C1 segment of cervical spinal cord (tissue), 14 donors: ENCODE results near the gene S100A9.

Source experiments
- DNase-seq, 14 donors: peaks; one replicate each; lab custom pipeline; 2025; lab: John Stamatoyannopoulos, UW

Gene S100A9

DNA sequence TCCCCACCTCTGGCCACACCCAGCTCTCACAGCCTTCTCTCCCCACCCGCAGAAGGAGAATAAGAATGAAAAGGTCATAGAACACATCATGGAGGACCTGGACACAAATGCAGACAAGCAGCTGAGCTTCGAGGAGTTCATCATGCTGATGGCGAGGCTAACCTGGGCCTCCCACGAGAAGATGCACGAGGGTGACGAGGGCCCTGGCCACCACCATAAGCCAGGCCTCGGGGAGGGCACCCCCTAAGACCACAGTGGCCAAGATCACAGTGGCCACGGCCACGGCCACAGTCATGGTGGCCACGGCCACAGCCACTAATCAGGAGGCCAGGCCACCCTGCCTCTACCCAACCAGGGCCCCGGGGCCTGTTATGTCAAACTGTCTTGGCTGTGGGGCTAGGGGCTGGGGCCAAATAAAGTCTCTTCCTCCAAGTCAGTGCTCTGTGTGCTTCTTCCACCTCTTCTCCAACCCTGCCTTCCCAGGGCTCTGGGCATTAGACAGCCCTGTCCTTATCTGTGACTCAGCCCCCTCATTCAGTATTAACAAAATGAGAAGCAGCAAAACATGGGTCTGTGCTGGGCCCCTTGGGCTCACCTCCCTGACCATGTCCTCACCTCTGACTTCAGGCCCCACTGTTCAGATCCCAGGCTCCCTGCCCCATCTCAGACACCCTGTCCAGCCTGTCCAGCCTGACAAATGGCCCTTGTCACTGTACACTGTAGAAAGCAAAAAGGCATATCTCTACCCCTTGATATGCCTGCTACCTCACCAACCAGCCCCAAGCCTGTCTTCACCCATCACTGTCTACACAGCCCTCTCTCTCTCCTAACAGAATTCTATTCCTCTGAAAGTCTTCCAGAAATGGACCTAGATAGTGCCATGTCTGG, 3.2 kb downstream of the S100A9 start:
- no peak for DNase-seq

DNA sequence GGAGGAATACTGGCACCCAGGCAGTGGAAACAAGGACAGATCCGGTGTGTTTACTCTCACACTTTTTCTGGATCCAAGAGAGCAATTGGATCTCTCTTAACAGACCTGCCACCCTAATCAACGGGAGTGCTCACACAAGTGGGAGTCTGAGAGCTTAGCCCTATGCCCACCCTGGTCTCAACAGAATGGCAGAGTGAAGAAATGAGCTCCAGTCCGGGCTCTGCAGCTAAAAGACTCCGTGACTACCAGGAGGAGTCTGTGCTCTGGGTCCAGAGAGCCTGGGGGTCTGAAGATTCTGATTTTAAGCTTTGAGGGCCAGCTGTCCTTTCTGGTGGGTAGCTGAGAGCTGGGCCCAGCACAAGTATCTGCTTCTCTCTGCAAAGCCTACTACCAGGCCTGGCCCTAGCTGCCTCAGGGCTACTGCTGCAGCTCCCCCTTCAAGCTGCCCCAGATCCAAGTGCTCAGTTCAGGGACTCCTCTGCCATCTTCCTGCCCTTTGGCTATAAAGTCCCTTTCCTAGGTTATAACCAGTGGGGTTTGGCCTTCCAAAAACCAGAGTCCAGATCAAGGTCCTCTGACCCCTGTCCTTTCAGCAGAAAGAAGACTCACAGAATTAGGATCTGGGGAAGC, 3.9 kb downstream of the S100A9 start:
- DNase-seq, result no peak

DNA sequence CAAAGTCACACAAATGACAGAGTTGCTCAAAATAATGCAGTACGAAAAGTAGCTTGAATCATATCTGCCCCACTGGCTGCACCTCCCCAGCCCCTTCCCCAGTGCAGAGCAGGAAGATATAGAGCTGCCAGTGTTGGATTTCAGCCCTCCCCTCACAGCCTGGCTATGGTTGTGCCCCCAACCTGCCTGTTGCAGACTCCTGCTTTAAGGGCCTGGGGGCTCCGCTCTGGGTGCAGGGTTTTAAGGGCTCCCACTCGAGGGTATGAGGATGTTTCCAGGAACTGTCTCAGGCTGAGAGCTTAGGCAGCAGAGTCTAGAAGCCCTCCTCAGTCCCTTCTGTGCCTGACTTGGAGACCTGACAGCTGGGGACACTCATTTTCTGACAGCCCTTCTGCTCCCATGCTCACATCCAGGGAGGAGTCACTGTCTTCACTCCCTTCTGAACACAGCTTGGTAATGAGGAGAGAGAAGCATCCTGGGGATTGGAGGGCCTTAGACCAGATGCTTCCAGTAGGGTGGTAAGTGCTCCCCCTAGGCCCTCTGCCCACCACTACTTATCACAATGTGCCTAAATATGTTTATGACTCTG, 4.6 kb downstream of the S100A9 start:
- no peak for DNase-seq

DNA sequence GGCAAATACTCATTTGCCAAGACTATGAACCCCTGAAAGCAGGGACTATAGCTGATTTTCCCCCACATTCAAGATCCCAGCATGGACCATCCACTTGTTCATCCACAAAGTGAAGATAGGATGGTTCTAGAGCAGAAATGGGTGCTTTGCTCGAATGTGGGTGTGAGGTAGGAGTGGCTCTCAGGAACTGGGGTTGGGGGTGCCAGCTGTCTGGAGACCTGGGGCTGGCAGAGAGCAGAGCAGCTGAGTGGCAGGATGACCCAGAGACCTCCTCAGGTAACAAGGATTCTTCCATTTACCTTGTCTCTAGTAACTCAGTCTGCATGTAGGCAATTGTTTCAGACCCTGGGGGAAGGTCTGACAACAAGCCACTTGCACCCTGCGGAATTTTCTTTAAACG, 6.0 kb downstream of the S100A9 start:
- no peak for DNase-seq

DNA sequence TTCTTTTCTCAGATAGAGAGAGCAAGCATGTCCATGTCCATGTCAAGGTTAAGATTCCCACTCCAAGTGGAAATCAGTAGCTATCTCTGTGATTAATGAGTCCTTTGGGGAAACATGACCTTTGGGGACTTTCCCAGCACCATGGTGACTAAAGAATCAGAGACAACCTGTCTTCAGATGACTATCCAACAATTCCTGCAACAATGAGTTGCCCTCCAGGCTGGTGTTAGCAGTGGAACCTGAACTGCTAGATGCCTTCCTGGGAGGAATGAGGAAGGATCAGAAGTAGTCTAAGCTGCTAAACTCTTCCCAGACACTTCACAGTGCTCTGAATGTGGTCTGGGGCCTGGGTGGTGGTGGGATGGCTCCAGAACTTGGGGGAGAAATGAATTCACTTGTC, 6.5 kb downstream of the S100A9 start:
- no peak for DNase-seq

DNA sequence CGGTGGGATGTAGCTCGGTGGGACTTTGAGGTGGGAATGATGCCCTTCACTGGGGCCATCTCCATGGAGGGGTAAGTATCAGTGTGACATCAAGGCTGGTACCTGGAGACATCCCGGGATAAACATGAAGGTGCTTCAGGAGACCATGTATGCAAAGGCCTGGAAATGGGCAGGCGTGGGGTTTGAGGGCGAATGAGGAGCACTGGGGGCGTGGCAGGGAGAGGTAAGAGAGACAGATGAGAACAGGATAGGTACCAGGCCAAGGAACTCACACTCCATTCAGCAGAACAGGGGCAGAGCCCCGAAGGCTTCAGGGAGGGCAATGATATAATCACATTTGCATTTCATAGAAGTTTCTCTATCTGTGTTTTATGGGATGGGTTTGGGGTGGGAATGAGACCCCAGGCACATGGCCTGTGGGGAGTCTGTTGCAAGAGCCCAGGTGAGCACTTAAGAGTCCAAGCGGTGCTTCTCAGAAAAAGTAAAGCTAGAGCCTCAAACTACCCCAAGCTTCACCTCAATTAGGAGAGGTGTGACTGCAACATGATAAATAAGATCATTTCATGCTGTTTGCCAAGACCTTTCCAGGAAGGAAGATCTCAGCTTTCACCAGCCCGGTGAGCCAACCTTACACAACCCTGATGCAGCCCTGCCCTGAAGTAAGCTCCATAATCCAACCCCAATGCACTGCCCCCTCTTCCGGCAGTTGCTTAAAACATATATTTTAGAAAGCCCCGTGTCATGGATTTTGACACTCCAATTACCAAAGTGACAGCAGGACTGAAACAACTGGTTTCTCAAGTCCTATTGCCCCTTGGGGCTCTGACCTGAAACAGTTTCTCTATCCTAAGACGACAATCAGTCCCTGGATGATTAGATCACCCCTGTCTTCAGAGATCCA, 7.4 kb downstream of the S100A9 start:
- DNase-seq, result no peak

DNA sequence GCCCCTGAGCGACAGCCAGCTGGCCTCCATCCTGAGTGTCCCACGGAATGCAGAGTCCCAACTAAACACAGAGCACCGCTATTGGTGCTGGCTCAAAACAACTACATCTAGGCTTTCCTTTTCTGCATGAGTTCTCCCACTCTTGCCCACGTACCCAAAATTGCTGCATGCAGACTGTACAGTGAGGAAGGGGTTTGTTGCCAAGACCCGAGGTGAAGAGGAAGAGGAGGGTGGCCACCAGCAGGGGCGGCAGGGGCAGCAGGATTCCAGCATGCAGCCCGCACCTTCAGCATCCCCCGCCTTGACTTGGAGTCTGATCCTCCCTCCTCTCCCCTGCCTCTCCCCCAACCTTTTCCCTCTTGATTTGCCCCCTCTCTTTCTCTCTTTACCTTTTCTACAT, 8.0 kb downstream of the S100A9 start:
- no peak for DNase-seq

DNA sequence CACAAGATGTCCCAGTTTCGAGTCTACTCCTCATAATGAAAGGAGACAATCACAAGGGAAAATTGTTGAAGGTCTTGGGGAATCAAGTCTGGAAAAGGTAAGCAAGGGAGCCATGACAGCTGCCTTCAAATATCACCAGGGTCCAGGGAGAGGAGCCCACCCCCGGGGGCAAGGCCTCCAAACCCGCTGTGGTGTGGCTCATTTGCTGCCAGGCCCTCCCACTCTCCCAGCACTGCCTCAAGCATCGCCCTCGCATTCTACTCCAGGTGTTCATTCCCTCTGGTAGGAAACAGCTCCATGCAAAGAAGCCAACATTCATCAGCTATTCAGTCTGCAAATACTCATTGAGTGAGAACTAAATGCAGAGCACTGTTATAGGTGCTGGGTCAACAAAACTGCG, 8.6 kb downstream of the S100A9 start:
- no peak for DNase-seq

DNA sequence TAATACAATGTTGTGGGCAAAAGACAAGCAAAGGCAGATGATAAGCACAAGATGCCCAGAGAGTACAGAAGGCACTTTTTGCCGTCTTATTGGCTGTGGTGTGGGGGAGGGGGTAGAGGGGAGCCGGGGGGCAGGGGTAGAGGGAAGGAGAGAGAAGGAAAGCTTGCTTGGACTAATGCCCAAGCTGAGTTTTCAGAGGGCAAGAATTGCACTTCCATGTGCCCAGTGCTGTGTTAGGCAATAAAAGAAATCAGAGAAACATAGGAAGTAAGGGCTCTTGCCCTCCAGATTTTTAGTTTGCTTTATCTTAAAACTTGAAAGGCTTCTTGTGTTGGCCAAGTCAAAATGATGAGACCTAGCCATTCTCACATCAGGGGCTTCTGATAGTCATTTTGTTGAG, 9.4 kb downstream of the S100A9 start:
- DNase-seq, result no peak

DNA sequence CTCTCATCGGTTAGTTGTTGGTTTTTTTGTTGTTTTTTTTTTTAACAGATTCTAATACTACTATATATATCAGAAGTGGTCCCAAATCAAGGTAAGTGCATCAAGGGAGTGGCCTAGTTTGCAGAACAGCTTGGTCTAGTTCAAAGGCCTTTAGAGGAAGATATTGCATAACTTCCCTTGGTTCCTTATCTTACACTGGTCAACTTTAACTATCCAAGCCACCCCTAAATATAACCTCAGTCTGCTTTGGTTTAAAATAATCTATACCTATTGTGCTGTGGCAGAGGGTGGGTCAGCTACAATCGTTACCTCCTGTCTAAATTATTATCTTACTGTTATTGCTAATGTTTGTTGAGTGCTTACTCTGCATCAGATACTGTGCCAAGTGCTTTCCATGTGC, 10.8 kb downstream of the S100A9 start:
- DNase-seq, result no peak

DNA sequence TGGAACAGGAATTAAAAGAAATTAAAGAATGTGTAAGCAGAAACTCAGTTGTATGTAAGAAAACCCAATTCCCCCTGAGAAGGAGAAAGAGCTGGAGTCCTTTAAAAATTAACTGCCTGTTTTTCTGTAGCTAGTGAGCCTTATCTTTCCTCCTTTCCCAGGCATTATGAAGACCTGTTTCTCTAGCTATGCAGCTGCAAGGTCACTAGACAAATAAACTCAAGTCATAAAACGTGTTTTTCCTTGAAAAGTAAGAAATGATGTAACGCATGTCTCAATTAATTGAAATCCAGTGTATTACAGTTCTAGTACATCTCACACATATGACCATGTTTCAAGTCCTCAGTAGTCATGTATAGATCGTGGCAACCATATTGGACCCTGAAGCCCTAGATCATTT, 12.5 kb downstream of the S100A9 start:
- no peak for DNase-seq

DNA sequence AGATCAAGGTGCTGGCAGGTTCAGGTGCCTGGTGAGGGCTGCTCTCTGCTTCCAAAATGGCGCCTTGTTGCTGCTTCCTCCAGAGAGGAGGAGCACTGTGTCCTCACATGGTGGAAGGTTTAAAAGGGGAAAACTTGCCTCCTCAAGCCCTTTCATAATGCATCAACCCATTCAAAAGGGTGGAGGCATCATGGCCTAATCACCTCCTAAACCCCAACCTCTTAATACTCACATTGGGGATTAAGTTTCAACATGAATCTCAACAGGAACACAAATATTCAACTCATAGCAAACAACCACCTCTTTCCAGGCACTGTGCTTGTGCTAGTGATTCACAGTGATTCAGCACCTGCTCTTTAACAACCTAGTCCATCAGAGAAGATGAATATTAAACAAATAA, 13.6 kb downstream of the S100A9 start:
- DNase-seq, result no peak

DNA sequence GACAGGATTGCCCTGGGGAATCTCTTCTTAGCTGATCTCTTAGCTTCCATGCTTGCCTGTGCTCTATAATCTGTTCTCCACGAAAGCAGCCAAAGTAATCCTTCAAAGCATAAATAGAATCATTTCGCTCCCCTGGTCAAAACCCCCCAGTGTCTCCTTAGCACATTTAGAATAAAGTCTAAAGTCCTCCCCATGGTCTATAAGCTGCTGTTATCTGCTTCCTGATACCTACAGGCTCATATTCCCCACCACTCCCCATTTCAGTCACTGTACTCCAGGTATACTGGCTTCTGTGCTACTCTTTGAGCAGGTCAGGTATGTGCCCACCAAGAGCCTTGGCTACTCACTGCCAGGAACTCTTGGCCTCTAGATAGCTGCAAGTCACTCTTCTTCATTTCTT, 14.9 kb downstream of the S100A9 start:
- DNase-seq, result no peak

DNA sequence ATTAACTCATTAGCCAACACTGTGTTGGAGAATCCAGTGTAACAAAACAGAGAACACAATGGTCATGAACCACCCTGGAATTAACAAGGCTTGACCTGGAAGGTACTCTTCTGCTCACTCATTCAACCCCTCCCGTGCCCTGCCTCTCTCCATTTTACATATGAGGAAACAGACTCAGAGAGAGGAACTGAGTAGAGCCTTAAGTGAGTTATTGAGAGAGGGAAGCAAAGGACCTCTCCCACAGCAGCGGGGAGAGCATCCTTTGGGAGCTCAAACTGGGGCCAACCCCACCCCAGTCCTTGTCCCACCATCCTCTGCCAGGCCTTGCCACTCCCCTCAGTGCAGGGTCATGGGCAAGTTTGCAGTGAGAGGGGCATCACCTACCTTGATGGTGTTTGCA, 16.4 kb downstream of the S100A9 start:
- no peak for DNase-seq

DNA sequence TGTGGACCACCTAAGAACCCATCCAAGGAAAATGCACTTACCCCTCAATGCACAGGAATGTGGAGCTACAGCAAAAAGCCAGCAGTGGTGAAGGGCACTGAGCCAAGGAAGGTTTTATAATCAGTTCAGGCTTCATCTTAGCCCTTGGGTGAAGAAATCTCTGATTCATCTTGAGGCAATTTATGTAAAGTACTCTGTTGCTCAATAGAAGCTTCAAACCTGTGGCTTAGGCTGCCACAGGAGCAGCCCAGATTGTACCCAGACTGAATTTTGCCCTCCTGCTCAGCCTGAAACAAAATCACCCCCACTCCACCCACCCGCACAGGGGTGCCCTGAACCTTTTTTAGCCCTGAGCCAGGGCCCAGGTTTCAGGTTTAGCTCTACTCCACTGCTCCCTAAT, 17.9 kb downstream of the S100A9 start, which contains the start of gene S100A12:
Gene S100A12, minus strand, starts transcription at position 111 of the 400 bp plus-strand sequence. CDS start 1,029 bp downstream, outside the sequence.
- DNase-seq, result no peak

DNA sequence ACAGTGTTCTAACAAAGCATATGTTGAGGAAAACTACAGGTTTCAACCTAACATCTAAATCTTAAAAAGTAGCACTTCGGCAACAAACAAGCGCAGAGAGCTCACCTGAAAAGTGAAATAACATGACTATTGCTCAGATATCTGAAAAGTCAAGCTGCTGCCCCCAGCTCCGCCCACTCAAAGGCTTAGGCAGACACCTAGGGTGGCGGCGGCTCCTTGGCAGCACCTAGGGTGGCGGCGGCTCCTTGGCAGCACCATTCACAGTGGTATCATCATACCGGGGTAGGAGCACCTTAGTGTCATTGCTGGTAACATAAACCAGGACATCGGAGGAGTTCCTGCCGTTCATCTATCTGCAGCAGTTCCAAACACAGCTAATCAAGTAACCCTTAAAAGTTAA, 21.9 kb downstream of the S100A9 start:
- DNase-seq, result no peak

DNA sequence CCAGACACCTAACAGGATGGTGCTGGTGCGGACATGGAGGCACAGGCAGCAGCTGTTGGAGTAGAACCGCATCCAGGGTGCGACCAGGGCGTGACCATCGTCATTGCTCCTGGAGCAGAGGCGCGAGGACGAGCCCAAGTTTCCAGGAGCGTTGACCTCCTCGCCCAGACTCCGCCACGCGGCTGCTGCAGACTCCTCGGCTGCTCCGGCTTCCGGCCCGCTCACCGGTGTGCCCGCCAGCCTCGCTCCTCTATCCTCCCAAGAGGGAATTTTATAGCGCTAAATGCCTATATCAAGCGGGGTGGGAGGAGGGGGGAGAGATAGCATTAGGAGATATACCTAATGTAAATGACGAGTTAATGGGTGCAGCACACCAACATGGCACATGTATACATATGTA, 23.1 kb downstream of the S100A9 start:
- no peak for DNase-seq

DNA sequence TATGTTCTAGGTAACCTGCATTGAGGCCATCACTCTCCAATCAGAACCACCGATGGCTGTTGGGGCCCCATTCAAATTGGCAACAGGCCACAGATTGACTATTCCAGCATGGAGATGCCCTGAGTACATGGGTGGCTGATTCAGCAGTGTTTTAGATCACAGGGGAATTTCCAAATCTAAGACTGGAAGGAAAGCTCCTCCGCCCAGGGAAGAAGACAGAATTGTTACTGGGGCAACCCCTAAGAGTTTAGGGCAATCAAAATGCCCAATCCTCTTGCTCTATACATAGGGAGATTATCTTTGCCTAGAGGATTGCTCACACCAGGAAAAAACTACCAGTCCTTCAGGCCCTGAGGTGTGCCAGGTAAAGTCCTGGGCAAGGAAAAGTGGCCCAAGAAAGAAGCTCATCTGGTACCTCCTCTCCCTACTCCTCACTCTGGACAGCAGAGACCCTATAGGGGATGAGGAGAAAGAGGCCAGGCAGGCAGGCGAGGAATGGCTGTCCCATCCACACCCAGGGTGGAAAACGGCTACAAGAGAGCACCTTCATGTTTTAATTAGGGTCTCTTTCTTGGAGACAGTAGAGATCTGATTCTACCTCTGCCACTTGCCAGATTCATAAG, 27.4 kb downstream of the S100A9 start:
- DNase-seq, result no peak

DNA sequence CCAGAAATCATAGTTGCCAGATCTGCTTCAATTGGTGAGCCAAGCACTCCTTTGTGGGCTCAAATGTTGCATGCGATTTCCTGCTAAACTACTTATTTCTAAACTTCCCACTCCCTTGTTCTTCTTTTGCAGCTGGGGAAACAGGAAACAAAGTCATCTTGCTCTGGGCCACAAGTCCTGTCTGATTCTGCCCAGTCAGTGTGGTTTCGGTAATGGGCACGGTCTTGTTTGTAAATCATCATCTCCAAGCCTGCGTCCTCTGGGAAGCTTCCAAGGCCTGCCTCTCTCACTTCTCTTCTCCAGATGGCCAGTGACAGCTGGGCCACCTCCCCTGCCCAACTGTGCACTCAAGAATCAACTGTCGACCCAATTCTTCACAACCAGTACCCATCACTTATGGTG, 28.8 kb downstream of the S100A9 start:
- peak in 6 of 14 donors; percentile 5 to 60 (median 14) for DNase-seq

DNA sequence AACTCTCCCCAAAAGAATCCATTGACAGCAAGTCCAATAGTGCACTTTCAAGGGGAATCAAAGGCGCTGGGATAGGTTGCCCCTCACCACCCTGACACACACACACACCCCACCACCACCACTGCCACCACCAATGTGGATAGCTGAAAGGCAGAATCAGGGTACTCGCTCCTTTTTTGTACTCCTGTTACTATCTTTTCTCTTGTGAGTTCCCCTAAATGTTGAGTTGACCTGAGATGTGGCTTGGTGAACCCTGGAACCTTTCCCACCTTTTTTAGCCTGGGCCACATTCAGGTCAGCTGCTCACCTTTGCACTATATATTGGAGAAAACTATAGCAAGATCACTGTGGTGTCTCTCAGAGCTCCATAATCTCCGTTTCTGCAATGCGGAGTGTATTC, 29.3 kb downstream of the S100A9 start:
- no peak for DNase-seq

DNA sequence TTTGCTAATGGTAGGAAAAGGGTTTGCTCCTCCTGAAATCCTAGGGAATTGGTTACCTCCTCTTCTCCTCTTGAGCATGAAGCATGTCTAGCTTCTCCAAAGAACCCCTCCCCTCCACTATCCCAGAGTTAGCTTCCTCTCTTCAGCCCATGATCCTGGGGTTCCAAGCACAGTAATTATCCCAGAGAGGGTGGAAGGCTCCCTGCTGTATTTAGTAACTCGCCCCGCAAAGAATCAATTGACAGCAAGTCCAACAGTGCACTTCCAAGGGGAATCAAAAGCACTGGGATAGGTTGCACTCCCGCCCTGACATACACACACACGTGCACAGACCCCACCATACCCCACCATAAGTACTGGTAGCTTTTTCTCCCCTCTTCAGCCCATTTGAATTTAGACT, 30.1 kb downstream of the S100A9 start:
- DNase-seq, result no peak
